ENCODE data around the gene SPIN1. TPM values are rescaled to one million over a fixed set of nuclear protein-coding genes. Genes with fewer than 3 reads are reported as not detected.

The SPIN1 gene
- total RNA-seq, 1 donor, result 33.1 TPM

DNA sequence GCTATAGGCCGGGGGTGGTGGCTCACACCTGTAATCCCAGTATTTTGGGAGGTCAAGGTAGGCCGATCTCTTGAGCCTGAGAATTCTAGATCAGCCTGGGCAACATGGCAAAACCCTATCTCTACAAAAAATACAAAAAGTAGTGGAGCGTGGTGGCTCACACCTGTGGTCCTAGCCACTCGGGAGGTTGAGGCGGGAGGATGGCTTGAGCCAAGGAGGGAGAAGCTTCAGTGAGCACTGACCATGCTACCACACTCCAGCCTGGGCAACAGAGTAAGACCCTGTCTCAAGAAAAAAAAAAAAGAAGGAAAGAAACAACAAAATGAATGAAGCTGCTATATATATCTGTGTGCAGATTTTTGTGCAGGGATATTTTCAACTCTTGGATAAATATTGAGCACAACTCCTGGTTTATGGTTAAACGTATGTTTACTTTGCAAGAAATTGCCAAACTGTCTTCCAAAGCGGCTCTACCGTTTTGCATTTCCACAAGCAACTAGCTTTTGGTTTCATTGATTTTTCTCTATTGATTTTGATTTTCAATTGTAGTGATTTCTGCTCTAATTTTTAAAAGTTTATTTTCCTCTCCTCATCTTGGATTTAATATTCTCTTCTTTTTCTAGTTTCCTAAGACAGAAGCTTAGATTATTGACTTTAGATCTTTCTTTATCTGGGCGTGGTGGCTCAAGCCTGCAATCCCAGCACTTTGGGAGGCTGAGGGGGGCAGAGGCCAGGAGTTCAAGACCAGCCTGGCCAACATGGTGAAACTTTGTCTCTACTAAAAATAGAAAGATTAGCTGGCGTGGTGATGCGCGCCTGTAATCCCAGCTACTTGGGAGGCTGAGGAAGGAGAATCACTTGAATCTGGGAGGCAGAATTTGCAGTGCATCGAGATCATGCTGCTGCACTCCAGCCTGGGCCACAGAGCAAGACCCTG is 49.2 kb downstream of the SPIN1 start:
- H3K9me3 ChIP-seq (ENCODE audit: low read depth, low read length), result no peaks in the 10 kb centered on the region
- H3K27me3 ChIP-seq (ENCODE audit: insufficient read depth, low read length), result no peaks in the 10 kb centered on the region
- H3K4me1 ChIP-seq (ENCODE audit: insufficient read depth, low read length), result no peaks in the 10 kb centered on the region
- H3K4me3 ChIP-seq (ENCODE audit: low read length), result no peak overlapping the region

DNA sequence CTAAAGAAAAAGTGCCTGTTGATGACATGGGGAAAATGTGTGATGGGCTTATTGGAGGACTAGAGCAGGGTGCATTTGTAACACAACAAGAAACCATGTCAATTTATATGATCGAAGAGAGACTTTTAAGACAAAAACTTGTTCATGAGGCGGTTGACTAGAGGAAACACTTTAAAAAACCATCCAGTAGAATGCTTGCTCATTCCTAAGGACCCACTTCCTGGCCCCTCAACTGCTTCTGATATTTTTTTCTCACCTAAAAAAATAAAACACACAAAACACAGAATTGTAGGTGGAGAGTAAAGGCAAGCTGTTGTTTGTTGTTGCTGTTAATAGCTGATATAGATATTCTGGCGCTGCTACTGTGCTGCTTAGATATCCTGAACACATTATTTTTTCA is 50.6 kb downstream of the SPIN1 start:
- no peaks in the 10 kb centered on the region for H3K27me3 ChIP-seq (ENCODE audit: insufficient read depth, low read length)
- H3K4me1 ChIP-seq (ENCODE audit: insufficient read depth, low read length), result no peaks in the 10 kb centered on the region
- H3K9me3 ChIP-seq (ENCODE audit: low read depth, low read length), result no peaks in the 10 kb centered on the region

DNA sequence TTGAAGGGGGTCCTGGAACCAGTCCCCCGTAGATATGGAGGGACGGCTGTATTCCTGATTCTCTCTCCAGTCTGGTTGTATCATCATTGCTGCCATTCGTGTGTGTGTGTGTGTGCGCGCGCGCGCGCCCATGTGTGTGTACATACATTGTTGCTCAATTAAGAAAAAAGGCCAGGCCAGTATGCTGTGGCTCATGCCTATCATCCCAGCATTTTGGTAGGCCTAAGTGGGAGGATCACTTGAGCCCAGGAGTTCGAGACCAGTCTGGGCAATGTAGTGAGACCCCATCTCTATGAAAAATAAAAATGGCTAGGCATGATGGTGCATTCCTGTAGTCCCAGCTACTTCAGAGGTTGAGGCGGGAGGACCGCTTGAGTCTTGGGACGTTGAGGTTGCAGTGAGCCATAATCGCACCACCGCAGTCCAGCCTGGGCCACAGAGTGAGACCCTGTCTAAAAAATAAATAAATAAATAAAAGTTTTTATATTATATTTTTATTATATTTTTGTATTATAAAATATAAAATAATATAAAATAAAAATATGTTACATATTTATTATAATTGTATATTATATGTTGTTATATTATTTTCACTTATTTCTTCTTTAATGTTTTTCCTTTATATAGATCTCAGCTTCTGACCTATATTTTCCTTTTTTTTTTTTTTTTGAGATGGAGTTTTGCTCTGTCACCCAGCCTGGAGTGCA is 53.2 kb downstream of the SPIN1 start:
- H3K27me3 ChIP-seq (ENCODE audit: insufficient read depth, low read length), result no peaks in the 10 kb centered on the region
- H3K4me1 ChIP-seq (ENCODE audit: insufficient read depth, low read length), result no peaks in the 10 kb centered on the region
- H3K9me3 ChIP-seq (ENCODE audit: low read depth, low read length), result no peaks in the 10 kb centered on the region
- no peak overlapping the region for H3K4me3 ChIP-seq (ENCODE audit: low read length)

More for the DNA sequence above, 50.6 kb downstream of the SPIN1 start:
- no peak overlapping the region for H3K4me3 ChIP-seq (ENCODE audit: low read length)

DNA sequence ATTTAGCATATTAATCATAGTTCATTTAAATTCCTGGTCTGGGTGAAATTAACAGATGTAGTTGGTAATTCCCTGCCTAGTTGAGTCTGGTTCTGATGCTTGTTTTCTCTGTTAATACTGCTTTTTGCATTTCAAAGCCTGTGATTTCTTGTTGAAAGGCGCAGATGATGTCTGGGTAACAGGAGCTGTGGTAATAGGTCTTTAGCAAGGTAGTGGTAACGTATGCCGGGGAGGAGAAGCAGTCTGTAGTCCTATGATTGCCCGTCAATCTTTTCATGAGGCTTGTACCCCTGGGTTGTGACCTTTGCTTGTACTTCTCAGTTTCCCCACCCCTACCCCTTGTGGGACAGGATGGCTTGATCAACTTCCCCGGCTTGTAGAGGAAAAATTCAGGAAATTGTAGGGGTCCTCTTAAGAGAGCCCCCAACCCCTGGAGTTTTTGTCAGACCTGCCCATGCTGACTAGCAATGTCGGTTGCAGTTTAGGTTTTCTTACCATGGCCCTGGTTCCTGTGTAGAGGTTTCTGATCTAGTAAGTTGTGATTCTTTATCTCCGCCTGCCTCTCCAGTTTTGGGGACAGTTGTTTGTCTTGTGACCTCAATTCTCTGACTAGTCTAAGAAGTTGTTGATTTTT is 55.4 kb downstream of the SPIN1 start:
- H3K9me3 ChIP-seq (ENCODE audit: low read depth, low read length), result no peaks in the 10 kb centered on the region
- H3K4me1 ChIP-seq (ENCODE audit: insufficient read depth, low read length), result peaks cover 4% of the 10 kb centered on the region
- H3K4me3 ChIP-seq (ENCODE audit: low read length), result no peak overlapping the region
- no peaks in the 10 kb centered on the region for H3K27me3 ChIP-seq (ENCODE audit: insufficient read depth, low read length)

DNA sequence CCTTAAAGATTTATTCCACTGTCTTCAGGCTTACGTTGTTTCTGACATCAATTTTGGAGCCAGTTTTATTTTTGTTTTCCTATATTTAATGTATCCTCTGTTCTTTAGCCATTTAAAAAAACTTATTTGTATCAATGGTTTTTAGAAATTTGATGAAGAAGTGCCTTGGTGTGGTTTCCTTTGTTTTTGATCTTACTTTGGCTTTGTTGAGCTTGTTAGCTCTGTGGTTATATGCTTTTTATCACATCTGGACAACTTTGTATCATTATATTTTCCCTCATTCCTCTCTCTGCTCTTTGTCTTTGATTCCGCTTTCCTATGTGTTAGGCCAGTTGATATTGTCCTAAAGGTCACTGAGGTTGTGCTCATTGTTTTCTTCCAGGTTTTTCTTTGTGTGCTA is 58.5 kb downstream of the SPIN1 start:
- Histone ChIP-seq H3K9me3 (ENCODE audit: low read depth, low read length) (no peaks in the 10 kb centered on the region), H3K27me3 (ENCODE audit: insufficient read depth, low read length) (no peaks in the 10 kb centered on the region), H3K4me3 (ENCODE audit: low read length) (no peak overlapping the region), H3K4me1 (ENCODE audit: insufficient read depth, low read length) (peaks cover 4% of the 10 kb centered on the region)

DNA sequence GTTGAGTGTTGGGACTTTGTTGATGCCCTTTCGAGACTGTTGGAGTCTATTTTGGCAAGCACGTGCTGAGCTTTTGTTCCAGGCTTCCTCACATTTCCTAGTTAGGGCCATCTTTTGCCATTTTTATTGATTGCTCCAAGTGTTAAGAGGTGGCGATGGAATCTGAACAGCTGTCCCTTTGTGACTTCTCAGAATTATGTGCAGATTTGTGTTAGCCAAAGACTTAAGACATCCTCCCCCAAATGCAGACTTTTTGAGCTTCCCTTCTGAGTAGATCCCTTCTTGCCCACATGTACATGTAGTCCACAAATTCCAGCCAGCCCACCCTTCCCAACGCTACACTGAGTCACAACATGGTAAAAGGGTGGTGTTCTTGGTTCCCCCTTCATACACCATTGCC is 59.2 kb downstream of the SPIN1 start:
- Histone ChIP-seq H3K4me1 (ENCODE audit: insufficient read depth, low read length) (peaks cover 4% of the 10 kb centered on the region), H3K4me3 (ENCODE audit: low read length) (no peak overlapping the region), H3K27me3 (ENCODE audit: insufficient read depth, low read length) (no peaks in the 10 kb centered on the region), H3K9me3 (ENCODE audit: low read depth, low read length) (no peaks in the 10 kb centered on the region)

DNA sequence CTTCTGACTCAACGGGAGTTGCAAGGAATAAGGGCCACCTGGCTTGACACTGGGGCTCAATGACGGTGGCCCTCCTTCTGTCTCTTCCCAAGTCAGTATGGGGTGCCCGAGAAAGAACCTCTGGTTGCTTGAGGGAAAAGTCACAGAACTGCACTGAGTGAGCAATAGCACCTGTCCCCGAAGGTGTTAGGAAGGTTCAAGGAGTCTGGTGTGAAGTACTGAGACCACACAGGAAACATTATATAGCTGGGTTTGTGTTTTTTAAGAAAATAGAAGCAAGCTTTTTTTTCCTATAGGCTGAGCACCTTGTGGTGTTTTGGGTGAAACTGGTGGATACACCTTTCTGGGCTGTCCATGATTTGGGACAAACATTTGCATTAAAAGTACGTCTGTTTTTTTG is 62.9 kb downstream of the SPIN1 start:
- H3K4me3 ChIP-seq (ENCODE audit: low read length), result no peak overlapping the region
- no peaks in the 10 kb centered on the region for H3K9me3 ChIP-seq (ENCODE audit: low read depth, low read length)
- peaks cover 4% of the 10 kb centered on the region for H3K4me1 ChIP-seq (ENCODE audit: insufficient read depth, low read length)
- no peaks in the 10 kb centered on the region for H3K27me3 ChIP-seq (ENCODE audit: insufficient read depth, low read length)

DNA sequence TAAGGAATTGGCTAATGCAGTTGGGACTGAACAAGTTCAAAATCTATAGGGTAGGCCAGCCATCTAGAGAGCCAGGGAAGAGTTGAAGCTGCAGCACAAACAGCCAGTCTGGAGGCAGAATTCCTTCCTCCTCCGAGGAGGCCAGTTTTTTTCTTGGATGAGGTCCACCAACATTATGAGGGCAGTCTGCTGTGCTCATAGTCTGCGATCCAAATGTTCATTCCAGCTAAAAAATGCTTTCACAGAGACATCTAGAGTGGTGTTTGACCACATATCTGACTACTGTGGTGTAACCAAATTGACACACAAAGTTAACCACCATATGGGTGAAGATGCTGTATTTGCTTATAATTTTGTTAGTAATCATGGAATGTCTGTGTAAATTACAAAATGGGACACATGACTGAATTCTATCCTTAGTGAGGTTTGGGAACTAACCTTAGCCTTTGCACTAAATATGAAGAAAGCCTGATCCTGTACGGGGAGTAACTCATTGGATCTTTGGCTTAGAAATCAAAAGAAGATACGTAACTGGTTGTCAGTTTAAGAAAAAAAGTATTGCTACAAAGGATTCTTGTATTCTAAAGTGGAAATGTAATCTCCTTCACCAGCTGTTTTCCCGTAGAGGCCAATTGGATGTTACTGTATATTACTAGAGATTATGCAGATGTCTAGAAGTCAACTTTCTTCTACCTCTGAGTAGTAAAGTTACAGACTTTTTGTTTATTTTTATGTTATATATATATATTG is 70.6 kb downstream of the SPIN1 start:
- no peaks in the 10 kb centered on the region for H3K9me3 ChIP-seq (ENCODE audit: low read depth, low read length)
- H3K4me3 ChIP-seq (ENCODE audit: low read length), result no peak overlapping the region
- no peaks in the 10 kb centered on the region for H3K27me3 ChIP-seq (ENCODE audit: insufficient read depth, low read length)
- no peaks in the 10 kb centered on the region for H3K4me1 ChIP-seq (ENCODE audit: insufficient read depth, low read length)

DNA sequence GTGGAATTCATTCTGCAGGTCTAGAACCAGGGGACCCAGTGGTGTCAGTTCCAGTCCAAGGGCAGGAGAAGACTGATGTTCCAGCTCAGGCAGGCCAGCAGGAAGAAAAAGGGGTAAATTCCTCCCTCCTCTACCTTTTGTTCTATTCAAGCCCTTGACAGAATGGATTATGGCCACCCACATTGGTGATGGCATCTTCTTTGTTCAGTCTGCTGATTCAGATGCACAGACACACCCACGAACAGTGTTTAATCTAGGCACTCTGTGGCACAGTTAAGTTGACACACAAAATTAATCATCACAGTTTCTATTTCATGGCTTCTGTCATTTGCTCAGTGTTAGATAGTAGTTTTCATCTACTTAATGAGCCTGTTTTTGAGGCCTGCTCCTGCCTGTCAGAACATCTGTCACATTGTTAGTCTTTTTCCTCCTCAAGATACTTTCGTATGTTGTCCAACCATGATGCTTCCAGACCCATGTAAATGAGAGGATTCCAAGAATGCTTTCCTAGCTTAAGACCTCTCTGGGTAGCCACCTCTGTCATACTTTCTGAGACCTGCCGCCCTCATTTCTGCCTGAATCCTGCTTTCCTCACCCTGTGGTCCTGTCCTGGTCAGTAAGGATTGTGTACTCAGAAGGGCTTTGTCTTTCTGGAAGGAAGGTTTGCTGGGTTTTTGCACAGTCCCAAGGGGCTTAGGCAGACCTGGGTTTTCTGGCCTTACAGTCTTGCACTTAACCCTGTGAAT is 72.5 kb downstream of the SPIN1 start:
- H3K4me3 ChIP-seq (ENCODE audit: low read length), result no peak overlapping the region
- no peaks in the 10 kb centered on the region for H3K4me1 ChIP-seq (ENCODE audit: insufficient read depth, low read length)
- H3K27me3 ChIP-seq (ENCODE audit: insufficient read depth, low read length), result no peaks in the 10 kb centered on the region
- H3K9me3 ChIP-seq (ENCODE audit: low read depth, low read length), result no peaks in the 10 kb centered on the region

DNA sequence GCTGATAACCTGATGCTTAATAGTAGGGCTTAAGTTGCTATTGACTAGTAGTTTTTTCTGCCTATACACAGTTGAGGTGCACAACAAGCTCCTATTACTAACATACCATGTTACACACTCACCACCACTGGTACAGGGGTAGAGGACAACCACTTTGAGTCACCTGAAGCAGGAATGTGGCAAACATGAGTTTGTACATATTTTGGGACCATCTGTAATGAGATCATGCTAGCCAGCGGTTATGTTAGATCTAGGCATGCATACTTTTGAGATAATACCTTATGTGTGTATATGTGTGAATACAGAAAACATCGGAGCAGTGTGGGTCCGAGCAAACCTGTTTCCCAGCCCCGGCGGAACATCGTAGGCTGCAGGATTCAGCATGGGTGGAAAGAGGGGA is 73.9 kb downstream of the SPIN1 start:
- Histone ChIP-seq H3K4me1 (ENCODE audit: insufficient read depth, low read length) (no peaks in the 10 kb centered on the region), H3K4me3 (ENCODE audit: low read length) (no peak overlapping the region), H3K9me3 (ENCODE audit: low read depth, low read length) (no peaks in the 10 kb centered on the region), H3K27me3 (ENCODE audit: insufficient read depth, low read length) (no peaks in the 10 kb centered on the region)

DNA sequence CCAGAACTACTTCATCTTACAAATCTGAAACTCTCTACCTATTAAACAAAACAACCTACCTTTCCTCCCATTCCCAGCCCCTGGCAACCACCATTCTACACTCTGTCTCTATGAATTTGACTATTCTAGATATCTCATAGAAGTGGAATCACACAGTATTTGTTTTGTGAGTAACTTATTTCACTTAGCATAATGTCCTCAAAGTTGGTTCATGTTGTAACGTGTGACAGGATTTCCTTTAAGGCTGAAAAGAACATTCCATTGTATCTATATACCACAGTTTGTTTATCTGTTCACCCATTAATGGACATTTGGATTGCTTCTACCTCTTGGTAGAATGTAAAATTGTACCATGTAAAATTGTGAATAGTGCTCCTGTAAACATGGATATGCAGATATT is 76.6 kb downstream of the SPIN1 start:
- Histone ChIP-seq H3K9me3 (ENCODE audit: low read depth, low read length) (no peaks in the 10 kb centered on the region), H3K4me1 (ENCODE audit: insufficient read depth, low read length) (no peaks in the 10 kb centered on the region), H3K4me3 (ENCODE audit: low read length) (no peak overlapping the region), H3K27me3 (ENCODE audit: insufficient read depth, low read length) (no peaks in the 10 kb centered on the region)

DNA sequence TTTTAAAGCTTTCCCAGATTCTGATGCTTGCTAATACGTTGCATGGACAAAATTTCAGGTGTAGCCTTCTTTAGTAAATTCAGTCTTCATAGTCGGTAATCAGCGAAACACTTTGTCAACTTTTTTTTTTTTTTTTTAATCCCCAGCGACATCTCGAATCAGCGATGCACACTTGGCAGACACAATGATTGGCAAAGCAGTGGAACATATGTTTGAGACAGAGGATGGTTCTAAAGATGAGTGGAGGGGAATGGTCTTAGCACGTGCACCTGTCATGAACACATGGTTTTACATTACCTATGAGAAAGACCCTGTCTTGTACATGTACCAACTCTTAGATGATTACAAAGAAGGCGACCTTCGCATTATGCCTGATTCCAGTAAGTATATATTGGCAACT is 80.0 kb downstream of the SPIN1 start:
- no peak overlapping the region for H3K4me3 ChIP-seq (ENCODE audit: low read length)
- no peaks in the 10 kb centered on the region for H3K27me3 ChIP-seq (ENCODE audit: insufficient read depth, low read length)
- no peaks in the 10 kb centered on the region for H3K4me1 ChIP-seq (ENCODE audit: insufficient read depth, low read length)
- H3K9me3 ChIP-seq (ENCODE audit: low read depth, low read length), result no peaks in the 10 kb centered on the region

DNA sequence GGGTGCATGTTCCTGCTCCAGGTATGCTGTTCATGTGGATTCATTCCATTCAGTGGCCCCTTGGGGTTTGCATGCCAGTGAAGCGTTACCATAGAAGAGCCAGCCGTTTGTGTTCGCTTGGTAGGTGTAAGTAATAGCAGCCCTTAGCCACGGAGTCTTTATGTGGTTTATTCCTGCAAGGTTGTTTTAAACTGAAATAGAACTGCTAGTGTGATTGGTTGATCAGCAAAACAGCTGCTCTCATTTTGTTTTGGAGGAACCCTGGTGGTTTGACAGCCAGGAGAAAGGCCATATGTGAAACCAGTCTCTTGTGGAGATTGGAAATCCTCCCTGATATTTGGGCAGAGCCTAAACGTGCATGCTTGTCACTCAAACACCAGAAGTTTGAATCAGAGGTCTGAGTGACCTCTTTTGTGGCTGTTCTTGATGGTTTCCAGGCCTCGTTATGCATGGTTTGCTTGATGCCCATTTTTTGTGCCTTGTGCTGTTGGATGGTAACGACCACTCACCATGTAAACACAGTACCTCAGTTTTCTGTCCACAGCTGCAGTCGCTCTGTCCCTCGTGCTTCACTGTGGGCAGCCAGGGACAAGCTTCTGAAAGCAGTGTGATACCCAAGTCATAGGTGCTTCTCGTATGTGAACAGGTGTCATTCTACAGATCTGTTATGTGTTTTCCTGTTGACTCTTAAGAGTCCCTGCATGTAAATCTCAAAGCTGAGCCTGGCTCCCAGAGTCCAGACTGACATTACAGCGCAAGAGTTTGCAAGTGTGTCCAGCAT is 88.4 kb downstream of the SPIN1 start:
- Histone ChIP-seq H3K4me1 (ENCODE audit: insufficient read depth, low read length) (no peaks in the 10 kb centered on the region), H3K27me3 (ENCODE audit: insufficient read depth, low read length) (no peaks in the 10 kb centered on the region), H3K9me3 (ENCODE audit: low read depth, low read length) (no peaks in the 10 kb centered on the region), H3K4me3 (ENCODE audit: low read length) (no peak overlapping the region)

All from mononuclear cell (primary cell).